PC-3 (cell line): ENCODE results near the gene ACTL7A.

Experiments used
- CTCF ChIP-seq: fragments of 300-600 bp; sonication (generic); conservative IDR thresholded peaks from 2 replicates; pipeline ENCODE4 v1.5.1; 2017; ENCODE audit warnings: antibody characterized with exemption, low read depth, mild to moderate bottlenecking, low read length
- EZH2 ChIP-seq: fragments of 300-600 bp; sonication (generic); IDR thresholded peaks from one replicate; pipeline ENCODE4 v1.6.1; 2017; ENCODE audit warnings: antibody characterized with exemption, mild to moderate bottlenecking, low read length; ENCODE audit not compliant: unreplicated experiment
- EZH2phosphoT487 ChIP-seq: fragments of 300-600 bp; sonication (generic); IDR thresholded peaks from 2 replicates; pipeline ENCODE4 v1.6.1; 2018; ENCODE audit warnings: mild to moderate bottlenecking, antibody characterized with exemption, low read length, borderline replicate concordance

- no peak for TF ChIP-seq CTCF
- no peak for TF ChIP-seq EZH2phosphoT487
- TF ChIP-seq EZH2 = no peak
Measured at GRCh38 chr9:108845507-108845906, 16.6 kb upstream of the ACTL7A start.
